Heart right ventricle (tissue), 16 donors: ENCODE data around the gene ZNF514. TPM values are rescaled to one million over a fixed set of nuclear protein-coding genes. Genes with fewer than 3 reads are reported as not detected.
"Not testable (repeated sequence)": the region's sequence is repeated elsewhere in the genome, so short reads cannot be mapped to it uniquely, and the experiment has no call there.

Experiments used
- ATAC-seq, 8 donors: fragments of 200-7000 bp; cut with Tn5 transposase; one replicate each; pipeline ENCODE4 v1.9.1; 2020; ENCODE audit warnings: mild to moderate bottlenecking in 8 of 8, moderate library complexity in 8 of 8, moderate number of reproducible peaks in 1 of 8
- DNase-seq, 2 donors: peaks; one replicate each; pipeline ENCODE4 v3.0.0-alpha.2; 2020
- H3K27ac ChIP-seq, 10 donors: fragments of 200-600 bp; sonication (generic) in 2 of 10; one replicate each; pipeline versions ENCODE4 v1.5.0 to v1.8.0; 2020 to 2022; ENCODE audit warnings: mild to moderate bottlenecking in 3 of 10
- H3K27me3 ChIP-seq, 7 donors: fragments of 200-600 bp; one replicate each; pipeline ENCODE4 v1.8.0; 2021 to 2022; ENCODE audit warnings: mild to moderate bottlenecking in 2 of 7
- H3K36me3 ChIP-seq, 9 donors: fragments of 200-600 bp; sonication (generic) in 1 of 9; one replicate each; pipeline versions ENCODE4 v1.5.0 to v1.8.0; 2020 to 2022; ENCODE audit warnings: mild to moderate bottlenecking in 2 of 9
- H3K4me1 ChIP-seq, 9 donors: fragments of 200-600 bp; sonication (generic) in 1 of 9; one replicate each; pipeline versions ENCODE4 v1.5.0 to v1.8.0; 2020 to 2022; ENCODE audit warnings: mild to moderate bottlenecking in 4 of 9
- H3K4me3 ChIP-seq, 10 donors: fragments of 200-600 bp; sonication (generic) in 2 of 10; one replicate each; pipeline versions ENCODE4 v1.5.0 to v1.8.0; 2020 to 2022; ENCODE audit warnings: mild to moderate bottlenecking in 7 of 10, moderate library complexity in 2 of 10
- H3K9me3 ChIP-seq, 11 donors: fragments of 200-600 bp in 10 of 11; sonication (generic) in 2 of 11; one replicate each; pipeline versions ENCODE4 v1.5.0 to v1.8.0; 2013 to 2022; ENCODE audit warnings: mild to moderate bottlenecking in 2 of 11, control low read depth in 1 of 11, moderate library complexity in 1 of 11
- WGBS, 2 donors: extraction: QIAGEN DNeasy Blood & Tissue Kit; methylation state at CpG; one replicate each; pipeline ENCODE4 v1.1.7; 2013; ENCODE audit warnings: inconsistent platforms in 1 of 2; 5-methylcytosine and 5-hydroxymethylcytosine counted together
- intact Hi-C, 10 donors: fragments of 100-400 bp; cut with DNase I; formaldehyde crosslinking; loops; one replicate each; pipeline versions ENCODE4 v1.11.1 to v1.14.2; 2022
- polyA plus RNA-seq, 2 donors: library from polyadenylated mRNA; stranded (reverse); fragments of 200-250 nt; gene quantifications; one replicate each; pipeline ENCODE4 v1.2.3, GENCODE V29; 2013
- total RNA-seq, 10 donors: library from RNA; stranded (reverse); fragmentation: NEBNext Ultra II Directional in 3 of 10; extraction: Animal tissue kit (Norgen Biotek cat#: 25700) in 3 of 10; gene quantifications; one replicate each; pipeline versions ENCODE4 v1.2.1 to v1.2.4, GENCODE V29; 2021 to 2023
- TF ChIP-seq, protein P1 (sequence below), 9 donors: fragments of 200-600 bp; sonication (generic) in 2 of 9; IDR thresholded peaks; one replicate each; pipeline versions ENCODE4 v1.5.0 to v1.8.0; 2021 to 2022; ENCODE audit warnings: antibody characterized with exemption in 9 of 9, mild to moderate bottlenecking in 5 of 9, moderate library complexity in 1 of 9
- donor health status: Arrhythmogenic right ventricular cardiomyopathy.
- donor health status: ischemic (EF 13 %, LVEDD 7.1; RV severe dilation, severe dysfunction).
- donor health status: healthy with polysubstance abuse.
- donor health status: DM: no; HTN: yes; CAD: no.
- donor health status: DM: no; HTN: no; CAD: no.
- donor health status: ischemic (EF 25% LVEDD 6.9; RV normal size, moderate dysfunction).
- donor health status: ischemic (EF 25% LVEDD 5.7; RV mildly dilated, moderate dysfunction).
- donor health status: healthy.
- donor health status: DM: yes; HTN: yes; CAD: no.
- donor health status: Ischemic cardiomyopathy.
- donor health status: ischemic (EF 35%, LVEDD 5.7; RV mildly dilated, moderate dysfunction).
- donor health status: nonischemic (EF 11% LVEDD 7.7; RV severe dilation, severe dysfunction).
- donor health status: DM: yes; HTN: yes; CAD: no.
- donor health status: PGD.
- donor health status: ischemic (EF 29% LVEDD 5.4; RV normal size, mild dysfunction).
- donor health status: nonischemic (EF 23%, LVEDD 6.1; RV moderate dilation, normal function).

Gene ZNF514
- total and polyA plus RNA-seq, 12 donors = 4.9 to 17.2 (median 12.4) TPM

DNA sequence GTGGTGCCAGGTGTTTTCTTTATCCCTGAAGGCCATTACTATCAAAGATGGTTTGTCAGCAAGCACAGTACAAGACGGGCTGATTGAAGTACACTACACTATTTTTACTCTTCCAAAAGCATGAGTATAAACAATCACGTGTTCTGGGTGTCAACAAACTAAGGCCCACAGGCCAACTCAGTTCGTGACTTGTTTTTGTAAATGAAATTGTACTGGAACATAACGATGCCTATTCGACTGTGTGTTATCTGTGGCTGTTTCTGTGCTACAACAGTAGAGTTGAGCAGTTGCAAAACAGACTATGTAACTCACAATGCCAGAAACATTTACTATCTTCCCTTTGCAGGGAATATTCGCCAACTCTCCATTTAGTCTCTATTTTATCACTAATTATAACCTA lies 50.4 kb downstream of the ZNF514 start:
- intact Hi-C loops = no loop called here
- H3K4me1 ChIP-seq = peaks cover 0 to 10% (median 0%) of the 10 kb centered on the region in 9 donors
- peak overlapping the region in 1 of 10 donors; percentile 1 for H3K27ac ChIP-seq
- DNase-seq (no peak), ATAC-seq (peak in 4 of 8 donors; percentile 25 to 93 (median 50))
- H3K36me3 ChIP-seq = peaks cover 0 to 100% (median 56%) of the 10 kb centered on the region in 9 donors
- no peaks in the 10 kb centered on the region for H3K27me3 ChIP-seq
- H3K4me3 ChIP-seq = no peak overlapping the region
- no peaks in the 10 kb centered on the region for H3K9me3 ChIP-seq
- 61 to 64% methylated on average over 6 of the region's 6 CpGs for WGBS, 2 donors
- TF ChIP-seq, protein P1, sequence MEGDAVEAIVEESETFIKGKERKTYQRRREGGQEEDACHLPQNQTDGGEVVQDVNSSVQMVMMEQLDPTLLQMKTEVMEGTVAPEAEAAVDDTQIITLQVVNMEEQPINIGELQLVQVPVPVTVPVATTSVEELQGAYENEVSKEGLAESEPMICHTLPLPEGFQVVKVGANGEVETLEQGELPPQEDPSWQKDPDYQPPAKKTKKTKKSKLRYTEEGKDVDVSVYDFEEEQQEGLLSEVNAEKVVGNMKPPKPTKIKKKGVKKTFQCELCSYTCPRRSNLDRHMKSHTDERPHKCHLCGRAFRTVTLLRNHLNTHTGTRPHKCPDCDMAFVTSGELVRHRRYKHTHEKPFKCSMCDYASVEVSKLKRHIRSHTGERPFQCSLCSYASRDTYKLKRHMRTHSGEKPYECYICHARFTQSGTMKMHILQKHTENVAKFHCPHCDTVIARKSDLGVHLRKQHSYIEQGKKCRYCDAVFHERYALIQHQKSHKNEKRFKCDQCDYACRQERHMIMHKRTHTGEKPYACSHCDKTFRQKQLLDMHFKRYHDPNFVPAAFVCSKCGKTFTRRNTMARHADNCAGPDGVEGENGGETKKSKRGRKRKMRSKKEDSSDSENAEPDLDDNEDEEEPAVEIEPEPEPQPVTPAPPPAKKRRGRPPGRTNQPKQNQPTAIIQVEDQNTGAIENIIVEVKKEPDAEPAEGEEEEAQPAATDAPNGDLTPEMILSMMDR (IDR thresholded peaks at IDR 0.05) = no peak

DNA sequence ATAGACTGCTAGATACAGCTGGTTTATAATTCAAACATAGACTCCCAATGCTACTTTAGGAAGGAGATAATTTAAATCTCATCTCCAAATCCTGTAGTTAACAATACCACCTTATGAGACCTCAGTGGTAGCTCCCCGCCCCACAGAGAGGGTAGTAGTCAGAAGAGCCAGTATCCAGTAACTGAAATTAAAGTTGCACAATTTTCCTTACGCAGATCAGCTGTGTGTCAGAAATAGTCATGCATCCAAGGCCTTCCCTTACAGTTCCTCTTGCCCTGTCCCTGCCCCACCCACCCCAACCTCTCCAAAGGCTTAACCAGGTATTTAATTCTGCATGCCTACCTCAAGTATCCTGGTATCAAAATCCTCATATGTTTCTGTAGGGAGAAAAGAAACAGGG lies 53.6 kb downstream of the ZNF514 start:
- WGBS, 2 donors = 95 to 98% methylated on average over 2 of the region's 2 CpGs
- DNase-seq (no peak), ATAC-seq (no peak)
- H3K27ac ChIP-seq = no peak overlapping the region
- intact Hi-C loops = no loop called here
- peaks cover 0 to 100% (median 70%) of the 10 kb centered on the region in 9 donors for H3K36me3 ChIP-seq
- H3K27me3 ChIP-seq = no peaks in the 10 kb centered on the region
- H3K4me1 ChIP-seq = peaks cover 0 to 10% (median 0%) of the 10 kb centered on the region in 9 donors
- H3K9me3 ChIP-seq = no peaks in the 10 kb centered on the region
- H3K4me3 ChIP-seq = no peak overlapping the region
- TF ChIP-seq, protein P1 (IDR thresholded peaks at IDR 0.05) = no peak

DNA sequence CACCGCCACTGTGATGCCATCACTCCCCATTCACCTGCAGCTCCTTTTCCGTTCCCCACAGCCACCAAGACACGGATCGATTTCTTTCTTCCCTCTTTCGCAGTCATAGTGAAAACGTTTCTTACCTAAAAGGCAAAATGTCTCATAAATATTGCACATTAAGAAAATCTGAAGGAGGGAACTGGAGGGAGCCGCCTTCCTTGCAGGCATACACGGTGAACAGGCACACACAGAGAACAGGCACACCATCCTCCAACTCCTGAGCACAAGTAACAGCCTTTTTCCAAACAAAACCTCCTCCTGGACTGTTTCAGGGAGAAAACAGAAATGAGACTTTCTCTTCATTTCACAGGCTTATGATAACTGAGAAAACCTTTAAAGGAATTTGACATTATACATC lies 55.0 kb downstream of the ZNF514 start:
- Histone ChIP-seq H3K4me3 (no peak overlapping the region), H3K9me3 (no peaks in the 10 kb centered on the region), H3K4me1 (peaks cover 0 to 8% (median 0%) of the 10 kb centered on the region in 9 donors), H3K36me3 (peaks cover 0 to 100% (median 81%) of the 10 kb centered on the region in 9 donors), H3K27me3 (no peaks in the 10 kb centered on the region), H3K27ac (no peak overlapping the region)
- intact Hi-C loops = no loop called here
- TF ChIP-seq, protein P1 (IDR thresholded peaks at IDR 0.05) = no peak
- ATAC-seq (no peak), DNase-seq (no peak)
- WGBS, 2 donors = 93 to 98% methylated on average over 8 of the region's 8 CpGs

DNA sequence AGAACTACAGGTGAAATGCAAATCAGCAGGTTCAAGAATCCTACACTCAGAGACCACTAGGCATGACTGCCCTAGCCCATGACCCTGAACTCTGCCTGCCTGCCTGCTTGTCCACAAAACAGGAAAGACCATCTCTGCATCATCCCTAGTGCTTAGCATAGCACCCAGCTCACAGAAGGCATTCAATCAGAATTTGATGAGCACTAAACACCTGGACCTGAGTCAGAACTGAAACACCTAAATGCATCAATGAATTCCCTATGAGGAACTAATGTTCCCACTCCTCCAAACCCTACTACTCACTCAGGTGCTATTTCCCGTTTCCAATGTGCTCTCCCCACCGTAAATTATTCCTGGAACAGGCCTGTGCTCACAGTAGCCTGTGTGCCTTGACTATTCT lies 59.7 kb downstream of the ZNF514 start:
- TF ChIP-seq, protein P1 (IDR thresholded peaks at IDR 0.05) = no peak
- Histone ChIP-seq H3K4me1 (no peaks in the 10 kb centered on the region), H3K27ac (no peak overlapping the region), H3K4me3 (no peak overlapping the region), H3K27me3 (no peaks in the 10 kb centered on the region), H3K9me3 (peaks cover 0 to 17% (median 0%) of the 10 kb centered on the region in 11 donors), H3K36me3 (peaks cover 0 to 92% (median 57%) of the 10 kb centered on the region in 9 donors)
- DNase-seq = no peak
- no peak for ATAC-seq
- 94 to 99% methylated on average over 2 of the region's 2 CpGs for WGBS, 2 donors
- intact Hi-C loops = no loop called here

DNA sequence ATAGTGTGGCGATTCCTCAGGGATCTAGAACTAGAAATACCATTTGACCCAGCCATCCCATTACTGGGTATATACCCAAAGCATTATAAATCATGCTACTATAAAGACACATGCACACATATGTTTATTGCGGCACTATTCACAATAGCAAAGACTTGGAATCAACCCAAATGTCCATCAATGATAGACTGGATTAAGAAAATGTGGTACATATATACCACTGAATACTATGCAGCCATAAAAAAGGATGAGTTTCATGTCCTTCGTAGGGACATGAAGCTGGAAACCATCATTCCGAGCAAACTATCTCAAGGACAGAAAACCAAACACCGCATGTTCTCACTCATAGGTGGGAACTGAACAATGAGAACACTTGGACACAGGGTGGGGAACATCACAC lies 61.4 kb downstream of the ZNF514 start:
- Histone ChIP-seq H3K36me3 (peaks cover 0 to 92% (median 46%) of the 10 kb centered on the region in 9 donors), H3K9me3 (peaks cover 0 to 17% (median 0%) of the 10 kb centered on the region in 11 donors)
- H3K4me1 ChIP-seq, H3K4me3 ChIP-seq, DNase-seq, H3K27me3 ChIP-seq, H3K27ac ChIP-seq, intact Hi-C loops, ATAC-seq: not testable (repeated sequence)
- WGBS, 2 donors = 95 to 98% methylated on average over 4 to 5 of the region's 5 CpGs

Other genes with a start within 250 kb of the ZNF514 start
- 10 to 100 TPM in 1 of 10 donors, 1 to 10 TPM in 9; 1.5 to 10.5 (median 3.0) TPM for gene MAL, start 134.1 kb downstream of the ZNF514 start, total RNA-seq
- gene MAL, start 134.1 kb downstream of the ZNF514 start, polyA plus RNA-seq = 1 to 10 TPM; 4.2 to 9.1 TPM
- gene MRPS5, start 38.0 kb downstream of the ZNF514 start, total RNA-seq = 10 to 100 TPM; 50.6 to 85.7 (median 61.5) TPM
- 100 to 1,000 TPM; 105 to 144 TPM for gene MRPS5, start 38.0 kb downstream of the ZNF514 start, polyA plus RNA-seq
- gene ZNF2, start 6.0 kb upstream of the ZNF514 start, total RNA-seq = 1 to 10 TPM; 2.6 to 4.8 (median 3.5) TPM
- 1 to 10 TPM; 1.4 to 1.5 TPM for gene ZNF2, start 6.0 kb upstream of the ZNF514 start, polyA plus RNA-seq
- 1 to 10 TPM; 1.9 to 4.4 (median 3.0) TPM for gene ZNF892, start 47.7 kb upstream of the ZNF514 start, total RNA-seq
- gene ZNF892, start 47.7 kb upstream of the ZNF514 start, polyA plus RNA-seq = 1 to 10 TPM in 1 of 2 donors, under 1 TPM in 1; 0.26 to 1.3 TPM
- gene PROM2, start 114.6 kb upstream of the ZNF514 start, total RNA-seq = 1 to 10 TPM in 4 of 10 donors, under 1 TPM in 6; 0.32 to 2.5 (median 0.94) TPM
- 1 to 10 TPM in 1 of 2 donors, under 1 TPM in 1; 0.72 to 3.4 TPM for gene PROM2, start 114.6 kb upstream of the ZNF514 start, polyA plus RNA-seq
- gene KCNIP3, start 137.5 kb upstream of the ZNF514 start, total RNA-seq = 1 to 10 TPM; 2.1 to 8.0 (median 3.9) TPM
- 1 to 10 TPM; 3.6 to 6.8 TPM for gene KCNIP3, start 137.5 kb upstream of the ZNF514 start, polyA plus RNA-seq
- gene FAHD2A, start 242.9 kb upstream of the ZNF514 start, total RNA-seq = 10 to 100 TPM; 24.1 to 45.1 (median 39.8) TPM
- gene FAHD2A, start 242.9 kb upstream of the ZNF514 start, polyA plus RNA-seq = 10 to 100 TPM; 26.5 to 40.9 TPM